H9 (cell line): ENCODE results near the gene ZNF330. TPM values are rescaled to one million over a fixed set of nuclear protein-coding genes. Genes with fewer than 3 reads are reported as not detected.

ENCODE experiments used
- DNase-seq: peaks from one replicate; pipeline ENCODE4 v3.0.0-alpha.2; 2017
- H2AFZ ChIP-seq: one replicate; pipeline ENCODE4 v1.6.1; 2013; ENCODE audit warnings: mild to moderate bottlenecking, low read length, control low read depth, moderate library complexity
- H2AK5ac ChIP-seq: 2 replicates; pipeline ENCODE4 v1.6.1; 2013; ENCODE audit warnings: low read length, control low read depth, mixed read lengths; ENCODE audit not compliant: insufficient read length
- H2BK120ac ChIP-seq: one replicate; pipeline ENCODE4 v1.6.1; 2013; ENCODE audit warnings: low read depth, mild to moderate bottlenecking, low read length, control low read depth, inconsistent platforms; ENCODE audit not compliant: poor library complexity, severe bottlenecking
- H2BK12ac ChIP-seq: 2 replicates; pipeline ENCODE4 v1.6.1; 2013; ENCODE audit warnings: low read length, control low read depth, mixed read lengths, low read depth; ENCODE audit not compliant: insufficient read length
- H2BK15ac ChIP-seq: 2 replicates; pipeline ENCODE4 v1.6.1; 2013; ENCODE audit warnings: low read depth, low read length, control low read depth
- H2BK20ac ChIP-seq: one replicate; pipeline ENCODE4 v1.6.1; 2013; ENCODE audit warnings: low read depth, mild to moderate bottlenecking, low read length, control low read depth, inconsistent platforms; ENCODE audit not compliant: poor library complexity, severe bottlenecking
- H2BK5ac ChIP-seq: 2 replicates; pipeline ENCODE4 v1.6.1; 2013; ENCODE audit warnings: low read length, control low read depth, mixed read lengths; ENCODE audit not compliant: insufficient read length
- H3K14ac ChIP-seq: 2 replicates; pipeline ENCODE4 v1.6.1; 2013; ENCODE audit warnings: low read length, control low read depth; ENCODE audit not compliant: insufficient read depth
- H3K18ac ChIP-seq: 2 replicates; pipeline ENCODE4 v1.6.1; 2013; ENCODE audit warnings: low read depth, mild to moderate bottlenecking, mixed read lengths, low read length, control low read depth; ENCODE audit not compliant: insufficient read length
- H3K23ac ChIP-seq: 2 replicates; pipeline ENCODE4 v1.6.1; 2013; ENCODE audit warnings: low read length, control low read depth, mixed read lengths, low read depth; ENCODE audit not compliant: insufficient read length
- H3K23me2 ChIP-seq: 2 replicates; pipeline ENCODE4 v1.6.1; 2013; ENCODE audit warnings: low read depth, mild to moderate bottlenecking, mixed read lengths, low read length, control low read depth; ENCODE audit not compliant: insufficient read length, poor library complexity, severe bottlenecking
- H3K27ac ChIP-seq: 2 replicates; pipeline ENCODE4 v1.5.1; 2013; ENCODE audit warnings: low read length, control low read depth, mixed read lengths, low read depth; ENCODE audit not compliant: insufficient read length
- H3K27me3 ChIP-seq: 2 replicates; pipeline ENCODE4 v1.6.1; 2013; ENCODE audit warnings: low read length, control low read depth, inconsistent platforms; ENCODE audit not compliant: insufficient read depth
- H3K4ac ChIP-seq: 2 replicates; pipeline ENCODE4 v1.6.1; 2013; ENCODE audit warnings: low read depth, mild to moderate bottlenecking, control low read depth, inconsistent platforms, low read length, moderate library complexity
- H3K4me1 ChIP-seq: 2 replicates; pipeline ENCODE4 v1.6.1; 2013; ENCODE audit warnings: low read length, control low read depth, inconsistent platforms; ENCODE audit not compliant: insufficient read depth
- H3K4me2 ChIP-seq: 2 replicates; pipeline ENCODE4 v1.6.1; 2013; ENCODE audit warnings: low read length, control low read depth, mixed read lengths; ENCODE audit not compliant: insufficient read length, insufficient read depth
- H3K56ac ChIP-seq: 2 replicates; pipeline ENCODE4 v1.6.1; 2013; ENCODE audit warnings: low read depth, mild to moderate bottlenecking, mixed read lengths, low read length, control low read depth; ENCODE audit not compliant: insufficient read length
- H3K79me1 ChIP-seq: 2 replicates; pipeline ENCODE4 v1.6.1; 2013; ENCODE audit warnings: low read depth, mild to moderate bottlenecking, moderate library complexity, low read length, control low read depth, inconsistent platforms; ENCODE audit not compliant: insufficient read depth, poor library complexity, severe bottlenecking
- H3K79me2 ChIP-seq: 2 replicates; pipeline ENCODE4 v1.6.1; 2013; ENCODE audit warnings: low read length, control low read depth, inconsistent platforms; ENCODE audit not compliant: insufficient read depth
- H3K9ac ChIP-seq: 2 replicates; pipeline ENCODE4 v1.6.1; 2013; ENCODE audit warnings: low read length, control low read depth, mixed read lengths; ENCODE audit not compliant: insufficient read length; ENCODE audit errors: extremely low read depth
- H3K9me3 ChIP-seq: one replicate; pipeline ENCODE4 v1.6.1; 2013; ENCODE audit warnings: low read depth, low read length, inconsistent platforms; ENCODE audit not compliant: control insufficient read depth
- H3T11ph ChIP-seq: one replicate; pipeline ENCODE4 v1.6.1; 2013; ENCODE audit warnings: mild to moderate bottlenecking, low read length, control low read depth, inconsistent platforms
- H4K20me1 ChIP-seq: one replicate; pipeline ENCODE4 v1.6.1; 2013; ENCODE audit not compliant: control insufficient read depth, insufficient read length, insufficient read depth
- H4K5ac ChIP-seq: 2 replicates; pipeline ENCODE4 v1.6.1; 2013; ENCODE audit warnings: low read depth, mild to moderate bottlenecking, mixed read lengths, low read length, control low read depth; ENCODE audit not compliant: insufficient read length
- H4K8ac ChIP-seq: replicated peaks from 2 replicates; pipeline ENCODE4 v1.6.1; 2013; ENCODE audit warnings: low read length, control low read depth, mixed read lengths, low read depth; ENCODE audit not compliant: insufficient read length
- H4K91ac ChIP-seq: 2 replicates; pipeline ENCODE4 v1.6.1; 2013; ENCODE audit warnings: low read depth, mild to moderate bottlenecking, moderate library complexity, mixed read lengths, low read length, control low read depth; ENCODE audit not compliant: insufficient read length
- H3K27ac Mint-ChIP-seq, 3 experiments: 2 replicates in 2 of 3; 3 replicates in 1 of 3; pipeline ENCODE4 v1.8.0; 2020 to 2021; ENCODE audit warnings: mixed read lengths in 3 of 3, mild to moderate bottlenecking in 1 of 3, moderate library complexity in 1 of 3
- H3K27me3 Mint-ChIP-seq: 2 replicates; pipeline ENCODE4 v1.8.0; 2021; ENCODE audit warnings: low read depth, mild to moderate bottlenecking, moderate library complexity, mixed read lengths
- H3K36me3 Mint-ChIP-seq, 3 experiments: 2 replicates in 2 of 3; 3 replicates in 1 of 3; pipeline ENCODE4 v1.8.0; 2020 to 2021; ENCODE audit warnings: low read depth in 3 of 3, mixed read lengths in 3 of 3; ENCODE audit not compliant: insufficient read depth in 1 of 3
- H3K4me1 Mint-ChIP-seq, 2 experiments: 2 replicates each; pipeline ENCODE4 v1.8.0; 2020; ENCODE audit warnings: mixed read lengths in 2 of 2
- H3K4me3 Mint-ChIP-seq, 2 experiments: 2 replicates in 1 of 2; 3 replicates in 1 of 2; pipeline ENCODE4 v1.8.0; 2020 to 2021; ENCODE audit warnings: mild to moderate bottlenecking in 2 of 2, mixed read lengths in 2 of 2, moderate library complexity in 1 of 2
- H3K9me3 Mint-ChIP-seq, 2 experiments: 2 replicates in 1 of 2; 3 replicates in 1 of 2; pipeline ENCODE4 v1.8.0; 2020; ENCODE audit warnings: mild to moderate bottlenecking in 2 of 2, mixed read lengths in 2 of 2, moderate library complexity in 1 of 2
- CTCF ChIP-seq: fragments of 200-600 bp; sonication (generic); conservative IDR thresholded peaks from 3 replicates; pipeline ENCODE4 v1.8.0; 2021; ENCODE audit warnings: antibody characterized with exemption, mild to moderate bottlenecking
- WGBS: extraction: QIAGEN DNeasy Blood & Tissue Kit; methylation state at CpG from one replicate; pipeline ENCODE4 v1.1.7; 2013; ENCODE audit warnings: missing lambda C conversion rate, low lambda C conversion rate, mixed read lengths; ENCODE audit not compliant: insufficient read length; ENCODE audit errors: extremely low coverage; 5-methylcytosine and 5-hydroxymethylcytosine counted together
- total RNA-seq: library from RNA; stranded (reverse); gene quantifications from 2 replicates; pipeline ENCODE4 v1.2.1, GENCODE V29; 2021

ZNF330 gene
- total RNA-seq, 1 experiment from 2014 or later, result 32.6 TPM

- no CpG with 5 or more reads among the region's 3 CpGs for WGBS
Observed at GRCh38 chr4:141238186-141238585, 17.5 kb downstream of the ZNF330 start.

More at GRCh38 chr4:141238186-141238585, 17.5 kb downstream of the ZNF330 start:
- Histone ChIP-seq H3K18ac (no peak overlapping the region), H2BK120ac (no peak overlapping the region), H4K91ac (no peak overlapping the region), H4K5ac (no peak overlapping the region), H3K14ac (no peak overlapping the region), H3K4ac (no peak overlapping the region), H2BK15ac (no peak overlapping the region), H3T11ph (no peak overlapping the region), H3K27ac (no peak overlapping the region), H4K20me1 (no peaks in the 10 kb centered on the region), H3K4me1 (no peaks in the 10 kb centered on the region), H2BK5ac (no peak overlapping the region), H3K9me3 (no peaks in the 10 kb centered on the region), H3K56ac (no peak overlapping the region), H2AFZ (no peak overlapping the region), H3K23me2 (no peaks in the 10 kb centered on the region), H3K23ac (no peak overlapping the region), H3K4me2 (no peak overlapping the region), H3K9ac (no peak overlapping the region), H3K27me3 (no peaks in the 10 kb centered on the region), H2BK12ac (no peak overlapping the region), H4K8ac (no peak overlapping the region), H2AK5ac (no peak overlapping the region), H3K79me2 (no peaks in the 10 kb centered on the region), H2BK20ac (no peak overlapping the region), H3K79me1 (no peaks in the 10 kb centered on the region)
- DNase-seq, result no peak
- no peak overlapping the region for H3K4me3 Mint-ChIP-seq
- no peak overlapping the region for H3K27ac Mint-ChIP-seq
- no peak for TF ChIP-seq CTCF
- H3K4me1 Mint-ChIP-seq, result no peaks in the 10 kb centered on the region
- H3K27me3 Mint-ChIP-seq, result no peaks in the 10 kb centered on the region
- peaks cover 6 to 13% (median 8%) of the 10 kb centered on the region in 3 experiments; a peak in 6 of 7 replicates for H3K36me3 Mint-ChIP-seq
- H3K9me3 Mint-ChIP-seq, result no peaks in the 10 kb centered on the region
